Stimulated activated CD4-positive, alpha-beta T cell treated with anti-CD3 and anti-CD28 coated beads, Interleukin-12 subunit alpha, Interleukin-12 subunit beta, amount 100 ng/mL, for 48 hours (primary cell): ENCODE data around the gene CTAGE8.
"Not testable (repeated sequence)": the region's sequence is repeated elsewhere in the genome, so short reads cannot be mapped to it uniquely, and the experiment has no call there.

Source experiments
- DNase-seq, 3 donors: peaks; one replicate each; pipeline ENCODE4 v3.0.0-alpha.2; 2020; ENCODE audit warnings: low read depth in 2 of 3, low spot score in 1 of 3

Gene CTAGE8

DNA sequence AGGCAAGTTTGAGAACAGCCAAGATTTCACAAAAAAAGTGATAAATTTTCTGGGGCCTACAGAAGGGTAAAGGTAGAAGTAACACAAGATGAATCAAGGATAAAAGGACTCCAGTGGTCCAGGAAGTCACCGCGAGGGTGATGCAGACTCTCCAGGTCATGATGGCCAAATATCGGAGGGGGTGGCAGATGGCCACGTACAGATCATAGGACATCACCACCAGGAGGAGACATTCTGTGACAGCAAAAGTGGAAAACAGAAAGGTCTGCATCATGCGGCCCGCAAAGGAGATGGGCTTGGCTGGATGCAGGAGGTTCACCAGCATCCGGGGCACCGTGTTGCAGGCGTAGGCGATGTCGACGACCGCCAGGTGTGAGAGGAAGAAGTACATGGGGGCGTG lies 10.0 kb downstream of the CTAGE8 start:
- not testable (repeated sequence) for DNase-seq

DNA sequence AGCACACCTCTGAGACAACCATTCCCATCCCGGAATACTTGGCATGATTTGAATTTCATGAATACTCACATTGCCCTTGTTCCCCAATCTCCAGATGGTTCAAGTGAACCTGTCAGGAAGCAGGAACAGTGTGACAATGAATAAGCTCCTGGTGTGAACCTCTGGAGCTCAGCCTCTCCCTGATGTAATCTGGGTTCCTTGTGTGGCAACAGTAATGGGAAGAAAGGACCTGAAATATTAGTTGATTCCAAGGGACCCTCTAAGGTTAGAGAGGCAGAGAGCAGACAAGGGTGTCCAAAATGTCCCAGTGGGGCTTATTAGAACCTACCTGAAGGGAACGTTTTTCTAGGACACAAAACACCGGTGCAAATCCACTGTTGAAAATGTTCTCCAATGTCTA lies 13.0 kb downstream of the CTAGE8 start:
- DNase-seq, result no peak

GRCh38 chr7:144255471-144255897 lies 13.6 kb downstream of the CTAGE8 start:
- no peak for DNase-seq

- not testable (repeated sequence) for DNase-seq
These were observed 16.8 kb downstream of the CTAGE8 start for GRCh38 chr7:144252307-144252706.

GRCh38 chr7:144247674-144248330 lies 21.3 kb downstream of the CTAGE8 start:
- DNase-seq, result not testable (repeated sequence)

DNA sequence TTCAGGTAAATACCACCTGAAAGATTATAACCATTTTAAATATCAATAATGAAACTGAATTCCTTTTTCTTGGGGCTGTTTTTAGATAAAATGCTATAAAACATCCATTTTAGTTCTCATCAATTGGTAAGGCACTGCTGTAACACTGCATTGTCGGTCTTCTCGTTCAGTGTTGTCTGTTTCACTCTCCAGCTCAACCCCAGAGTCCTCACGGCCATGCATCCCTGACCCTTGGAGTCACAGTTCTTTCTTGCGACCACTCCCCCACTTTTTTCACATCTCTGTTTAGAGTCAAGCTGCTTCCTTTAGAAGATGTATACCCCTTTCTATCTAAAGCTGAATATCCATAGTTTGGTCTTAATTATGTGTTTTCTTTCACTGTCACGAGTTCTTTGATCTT lies 22.1 kb downstream of the CTAGE8 start:
- DNase-seq, result not testable (repeated sequence)

- not testable (repeated sequence) for DNase-seq
These were observed 23.7 kb downstream of the CTAGE8 start for GRCh38 chr7:144245372-144245771.

DNA sequence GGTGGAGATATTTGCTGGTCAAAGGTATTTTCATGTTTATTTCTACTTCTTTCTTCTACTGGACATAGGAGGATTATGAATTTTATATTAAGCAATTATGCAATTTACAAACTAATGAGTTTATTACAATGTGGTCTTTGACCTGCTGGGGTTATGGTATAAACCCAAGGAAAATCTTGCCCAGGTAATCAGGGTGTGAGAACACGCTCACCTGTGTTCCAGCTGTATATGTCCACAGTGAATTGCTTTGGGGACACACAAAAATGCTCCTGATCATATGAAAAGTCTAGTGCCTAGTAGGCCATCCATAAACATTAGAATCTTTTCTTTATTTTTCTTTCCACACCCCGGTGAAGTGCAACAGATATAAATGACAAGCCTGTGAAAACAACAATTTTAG lies 29.7 kb downstream of the CTAGE8 start, which contains the start of gene OR2A42:
TSS of gene OR2A42 (minus strand) at position 241 of the 400 bp plus-strand sequence. CDS start 6,762 bp downstream, outside the sequence.
- DNase-seq, result not testable (repeated sequence)

DNA sequence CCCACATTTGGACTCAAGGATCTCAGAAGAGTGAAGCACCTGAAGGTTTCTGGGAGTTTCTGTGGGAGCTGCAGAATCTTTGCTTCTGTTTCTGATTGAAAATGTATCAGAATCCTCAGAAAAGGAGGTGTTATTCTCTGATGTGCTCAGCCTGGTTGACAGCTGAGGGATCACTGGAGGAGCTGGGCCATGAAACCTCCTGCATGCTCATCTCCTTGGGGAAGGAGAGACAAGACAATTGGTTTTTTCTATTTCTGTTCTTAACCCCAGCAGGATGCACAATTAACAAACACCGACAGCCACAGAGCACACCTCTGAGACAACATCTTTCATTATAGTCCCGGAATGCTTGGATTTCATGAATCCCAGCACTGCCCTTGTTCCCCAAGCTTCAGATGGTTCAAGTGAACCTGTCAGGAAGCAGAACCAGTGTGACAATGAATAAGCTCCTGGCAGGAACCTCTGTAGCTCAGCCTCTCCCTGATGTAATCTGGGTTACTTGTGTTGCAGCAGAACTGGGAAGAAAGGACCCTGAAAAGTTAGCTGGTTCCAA lies 30.5 kb downstream of the CTAGE8 start:
- not testable (repeated sequence) for DNase-seq

DNA sequence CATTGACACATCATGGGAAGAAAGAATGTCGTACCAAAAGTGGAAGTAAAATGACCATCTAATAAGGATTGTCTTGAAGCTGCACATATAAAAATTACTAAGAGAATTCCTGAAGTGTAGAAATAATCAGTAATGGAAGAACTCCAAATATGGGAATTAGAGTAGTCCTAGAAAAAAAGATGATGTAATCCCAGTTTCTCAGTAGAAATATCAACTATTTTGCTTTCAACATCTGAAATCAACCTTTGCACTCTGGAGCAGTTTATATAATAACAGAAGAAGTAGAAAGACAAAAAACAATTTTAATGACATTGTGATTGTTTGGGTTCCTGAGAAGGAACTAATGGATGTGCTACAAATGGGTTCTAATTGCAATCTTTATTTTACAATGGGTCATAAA lies 36.0 kb downstream of the CTAGE8 start:
- DNase-seq, result not testable (repeated sequence)

GRCh38 chr7:144231027-144231426 lies 38.1 kb downstream of the CTAGE8 start:
- not testable (repeated sequence) for DNase-seq

DNA sequence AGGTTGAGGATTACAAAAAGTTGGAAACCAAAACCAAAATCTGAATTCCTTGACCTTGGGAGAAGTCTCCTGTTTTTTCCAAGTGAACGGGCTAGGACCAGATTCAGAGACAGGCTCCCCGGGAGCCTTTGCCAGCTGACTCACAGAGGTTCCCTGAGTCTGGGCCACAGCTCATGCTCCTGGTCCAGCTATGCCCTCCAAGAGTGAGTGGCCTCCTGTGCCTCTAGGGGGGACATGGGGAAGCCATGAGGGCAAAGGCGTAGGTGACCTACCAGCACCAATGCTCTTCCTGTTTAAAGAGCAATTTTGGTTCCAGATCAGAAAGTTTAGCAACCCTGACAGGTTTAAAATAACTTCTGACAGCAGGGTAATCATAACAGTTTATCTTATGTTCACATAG lies 40.3 kb downstream of the CTAGE8 start:
- DNase-seq, result not testable (repeated sequence)

DNA sequence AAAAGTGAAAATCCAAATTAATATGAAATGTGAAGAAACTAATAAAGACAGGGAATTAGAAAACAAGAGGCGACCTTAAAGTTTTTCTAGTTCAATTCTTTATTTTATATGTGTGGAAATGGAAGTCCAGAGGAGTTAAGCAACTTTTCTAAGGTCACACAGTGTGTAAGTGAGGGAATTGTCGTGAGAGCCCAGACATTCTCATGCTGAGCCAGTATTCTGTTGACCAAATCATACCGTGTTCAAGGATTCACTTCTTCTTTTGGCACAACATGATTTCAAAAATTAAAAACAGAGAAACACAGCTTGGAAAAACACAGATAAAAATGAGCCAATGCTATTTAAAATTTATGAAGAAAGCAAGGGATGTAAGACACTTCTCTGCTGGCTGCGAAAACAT lies 42.2 kb downstream of the CTAGE8 start:
- DNase-seq, result not testable (repeated sequence)

DNA sequence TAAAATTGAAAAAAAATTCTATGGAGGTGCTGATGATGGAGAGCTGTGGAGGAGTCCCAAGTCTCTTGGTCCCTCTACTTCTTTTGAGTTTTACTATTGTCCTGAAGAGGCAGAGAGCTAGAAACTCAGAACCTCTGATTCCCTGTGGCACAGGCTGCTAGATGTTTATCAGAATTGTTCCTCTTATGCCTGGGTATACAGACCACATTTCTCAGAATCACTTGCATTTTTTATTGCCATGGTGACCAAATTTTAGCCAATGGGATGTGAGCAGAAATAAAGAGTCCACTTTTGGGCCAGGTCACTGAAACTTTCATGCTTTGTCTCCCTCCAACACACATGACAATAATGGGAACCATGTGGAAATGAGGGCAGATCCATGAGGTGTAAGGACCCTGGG lies 45.4 kb downstream of the CTAGE8 start:
- DNase-seq, result not testable (repeated sequence)

DNA sequence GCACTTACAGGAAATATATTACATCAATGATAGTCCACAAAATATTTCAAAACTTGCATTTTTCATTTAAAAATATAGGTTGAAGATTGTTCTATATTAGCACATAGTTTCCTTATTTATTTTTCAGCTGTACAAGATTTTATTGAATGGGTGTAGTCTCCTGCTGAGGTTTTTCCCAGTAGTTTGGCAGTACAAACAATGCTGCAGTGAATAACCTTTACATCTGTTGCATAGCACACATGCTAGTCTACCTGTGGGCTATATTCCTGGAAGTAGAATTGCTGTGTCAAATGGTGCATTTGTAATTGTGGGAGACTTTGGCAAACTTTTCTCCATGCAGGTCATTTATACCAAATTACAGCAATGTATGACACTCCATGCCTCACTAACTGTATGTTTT lies 48.6 kb downstream of the CTAGE8 start:
- not testable (repeated sequence) for DNase-seq

- DNase-seq, result not testable (repeated sequence)
These were observed 49.9 kb downstream of the CTAGE8 start for GRCh38 chr7:144219149-144219548.

- not testable (repeated sequence) for DNase-seq
These were observed 50.5 kb downstream of the CTAGE8 start for GRCh38 chr7:144218581-144218980.

- DNase-seq, result not testable (repeated sequence)
These were observed 51.9 kb downstream of the CTAGE8 start for GRCh38 chr7:144217200-144217599.
